Suprapubic skin (tissue), 4 donors: ENCODE results near the gene FANCB. TPM values are rescaled to one million over a fixed set of nuclear protein-coding genes. Genes with fewer than 3 reads are reported as not detected.

ENCODE experiments used
- DNase-seq, 2 donors: peaks; one replicate each; pipeline ENCODE4 v3.0.0-alpha.2; 2019; ENCODE audit warnings: low spot score in 2 of 2
- H3K27ac ChIP-seq: fragments of 200-600 bp; sonication (generic); one replicate; pipeline ENCODE4 v1.5.1; 2019
- H3K27me3 ChIP-seq: fragments of 200-600 bp; sonication (generic); one replicate; pipeline ENCODE4 v1.5.1; 2019
- H3K36me3 ChIP-seq: fragments of 200-600 bp; sonication (generic); one replicate; pipeline ENCODE4 v1.5.1; 2019
- H3K4me1 ChIP-seq: fragments of 200-600 bp; sonication (generic); one replicate; pipeline ENCODE4 v1.5.1; 2019
- H3K4me3 ChIP-seq: fragments of 200-600 bp; sonication (generic); one replicate; pipeline ENCODE4 v1.5.1; 2019; ENCODE audit warnings: mild to moderate bottlenecking
- H3K9me3 ChIP-seq: fragments of 200-600 bp; sonication (generic); one replicate; pipeline ENCODE4 v1.5.1; 2019
- EP300 ChIP-seq: sonication (generic); formaldehyde crosslinking; IDR thresholded peaks from one replicate; pipeline ENCODE4 v1.6.1; 2017; ENCODE audit warnings: antibody characterized with exemption
- POLR2A ChIP-seq, 2 donors: fragments of 450-650 bp; IDR thresholded peaks; one replicate each; pipeline ENCODE4 v1.6.1; 2017; ENCODE audit warnings: antibody characterized with exemption in 2 of 2, mild to moderate bottlenecking in 2 of 2, moderate library complexity in 2 of 2
- POLR2AphosphoS5 ChIP-seq, 3 donors: sonication (generic); formaldehyde crosslinking; IDR thresholded peaks; one replicate each; pipeline ENCODE4 v1.6.1; 2017; ENCODE audit warnings: antibody characterized with exemption in 3 of 3
- whole genome bisulfite sequencing: methylation state at CpG from one replicate; pipeline ENCODE4 v1.1.5; 2018; 5-methylcytosine and 5-hydroxymethylcytosine counted together
- total RNA-seq, 4 donors: library from RNA; depleted of rRNA; stranded (reverse); fragments of >200 nt; gene quantifications; one replicate each; pipeline ENCODE4 v1.1.0, GENCODE V29; 2016
- TF ChIP-seq, protein P1 (sequence below), 2 donors: fragments of 200-600 bp in 1 of 2; fragments of 450-650 bp in 1 of 2; sonication (generic) in 1 of 2; IDR thresholded peaks; one replicate each; pipeline ENCODE4 v1.5.1; 2016 to 2019; ENCODE audit warnings: antibody characterized with exemption in 2 of 2, mild to moderate bottlenecking in 1 of 2, moderate library complexity in 1 of 2

FANCB gene
- total RNA-seq, 4 donors from 2014 or later = 0.79 to 1.9 (median 0.94) TPM

DNA sequence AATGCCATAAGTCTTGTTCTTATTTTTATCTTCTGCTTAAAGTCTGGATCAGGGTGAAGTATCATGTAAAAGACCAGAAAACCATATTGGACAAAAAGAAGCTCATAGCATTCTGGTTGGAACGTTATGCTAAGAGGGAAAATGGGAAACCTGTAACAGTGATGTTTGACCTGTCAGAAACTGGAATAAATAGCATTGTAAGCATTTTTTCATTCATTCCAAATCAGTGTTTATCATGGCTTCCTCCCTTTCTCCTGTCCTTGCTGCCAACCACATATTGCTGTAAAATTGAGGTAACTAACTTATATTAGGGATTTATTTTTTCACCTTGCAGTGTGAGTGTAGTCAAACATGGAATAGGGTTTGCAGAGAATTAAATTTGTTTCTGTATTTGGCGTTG lies 24.2 kb upstream of the FANCB start:
- H3K27ac ChIP-seq = no peak overlapping the region
- H3K4me3 ChIP-seq = no peak overlapping the region
- TF ChIP-seq POLR2A (IDR thresholded peaks at IDR 0.05) = no peak
- TF ChIP-seq EP300 = no peak
- TF ChIP-seq, protein P1, sequence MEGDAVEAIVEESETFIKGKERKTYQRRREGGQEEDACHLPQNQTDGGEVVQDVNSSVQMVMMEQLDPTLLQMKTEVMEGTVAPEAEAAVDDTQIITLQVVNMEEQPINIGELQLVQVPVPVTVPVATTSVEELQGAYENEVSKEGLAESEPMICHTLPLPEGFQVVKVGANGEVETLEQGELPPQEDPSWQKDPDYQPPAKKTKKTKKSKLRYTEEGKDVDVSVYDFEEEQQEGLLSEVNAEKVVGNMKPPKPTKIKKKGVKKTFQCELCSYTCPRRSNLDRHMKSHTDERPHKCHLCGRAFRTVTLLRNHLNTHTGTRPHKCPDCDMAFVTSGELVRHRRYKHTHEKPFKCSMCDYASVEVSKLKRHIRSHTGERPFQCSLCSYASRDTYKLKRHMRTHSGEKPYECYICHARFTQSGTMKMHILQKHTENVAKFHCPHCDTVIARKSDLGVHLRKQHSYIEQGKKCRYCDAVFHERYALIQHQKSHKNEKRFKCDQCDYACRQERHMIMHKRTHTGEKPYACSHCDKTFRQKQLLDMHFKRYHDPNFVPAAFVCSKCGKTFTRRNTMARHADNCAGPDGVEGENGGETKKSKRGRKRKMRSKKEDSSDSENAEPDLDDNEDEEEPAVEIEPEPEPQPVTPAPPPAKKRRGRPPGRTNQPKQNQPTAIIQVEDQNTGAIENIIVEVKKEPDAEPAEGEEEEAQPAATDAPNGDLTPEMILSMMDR (IDR thresholded peaks at IDR 0.05) = no peak
- TF ChIP-seq POLR2AphosphoS5 (IDR thresholded peaks at IDR 0.05) = no peak
- DNase-seq = no peak
- WGBS = 79% methylated on average over 2 of the region's 2 CpGs
- no peaks in the 10 kb centered on the region for H3K36me3 ChIP-seq
- no peaks in the 10 kb centered on the region for H3K9me3 ChIP-seq
- no peaks in the 10 kb centered on the region for H3K4me1 ChIP-seq
- H3K27me3 ChIP-seq = no peaks in the 10 kb centered on the region

DNA sequence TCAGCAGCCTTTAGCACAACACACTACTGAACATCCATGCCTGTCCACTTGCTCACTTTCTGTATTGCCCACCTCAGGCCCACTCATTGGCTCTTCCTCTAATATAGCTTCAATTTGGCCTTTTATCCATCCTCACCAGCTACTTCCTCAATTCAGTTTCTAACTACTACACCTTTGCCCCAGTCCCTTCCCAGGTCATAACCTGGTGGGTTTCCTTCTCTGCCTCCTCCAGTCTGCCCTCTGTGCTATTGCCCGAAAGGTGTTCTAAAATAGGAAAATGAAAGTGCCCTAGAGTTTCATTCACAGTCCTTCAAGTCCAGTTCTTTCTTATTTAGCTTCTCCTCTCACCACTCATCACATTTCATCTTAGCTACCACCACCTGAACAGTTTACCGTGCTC lies 23.4 kb upstream of the FANCB start:
- H3K27me3 ChIP-seq = no peaks in the 10 kb centered on the region
- H3K27ac ChIP-seq = no peak overlapping the region
- TF ChIP-seq EP300 (no peak), POLR2A (IDR thresholded peaks at IDR 0.05) (no peak), POLR2AphosphoS5 (IDR thresholded peaks at IDR 0.05) (no peak)
- TF ChIP-seq, protein P1 (IDR thresholded peaks at IDR 0.05) = no peak
- no peaks in the 10 kb centered on the region for H3K9me3 ChIP-seq
- DNase-seq = no peak
- no peaks in the 10 kb centered on the region for H3K4me1 ChIP-seq
- WGBS = 98% methylated on average over 2 of the region's 2 CpGs
- no peak overlapping the region for H3K4me3 ChIP-seq
- H3K36me3 ChIP-seq = no peaks in the 10 kb centered on the region

DNA sequence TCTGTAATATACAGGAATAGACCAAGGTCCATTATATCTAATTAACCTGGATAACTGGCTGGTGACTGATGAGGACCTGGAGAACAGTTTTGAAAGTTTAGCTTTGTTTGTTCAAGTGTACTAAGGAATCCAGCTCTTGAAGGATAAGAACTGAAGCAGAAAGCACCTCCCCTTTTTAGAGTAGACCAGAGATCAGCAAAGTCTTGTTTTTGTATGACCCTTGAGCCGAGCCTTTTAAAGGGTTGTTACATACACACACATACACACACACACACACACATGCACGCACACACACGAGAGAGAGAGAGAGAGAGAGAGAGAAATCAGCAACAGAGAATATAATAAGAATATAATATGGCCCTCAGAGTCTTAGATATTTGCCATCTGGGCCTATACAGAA lies 13.4 kb upstream of the FANCB start:
- DNase-seq = no peak
- Histone ChIP-seq H3K4me1 (no peaks in the 10 kb centered on the region), H3K4me3 (no peak overlapping the region), H3K9me3 (no peaks in the 10 kb centered on the region), H3K27ac (no peak overlapping the region), H3K36me3 (no peaks in the 10 kb centered on the region), H3K27me3 (no peaks in the 10 kb centered on the region)
- TF ChIP-seq EP300 (no peak), POLR2AphosphoS5 (IDR thresholded peaks at IDR 0.05) (no peak), POLR2A (IDR thresholded peaks at IDR 0.05) (no peak)
- TF ChIP-seq, protein P1 (IDR thresholded peaks at IDR 0.05) = no peak
- WGBS = 77% methylated on average over 3 of the region's 3 CpGs

DNA sequence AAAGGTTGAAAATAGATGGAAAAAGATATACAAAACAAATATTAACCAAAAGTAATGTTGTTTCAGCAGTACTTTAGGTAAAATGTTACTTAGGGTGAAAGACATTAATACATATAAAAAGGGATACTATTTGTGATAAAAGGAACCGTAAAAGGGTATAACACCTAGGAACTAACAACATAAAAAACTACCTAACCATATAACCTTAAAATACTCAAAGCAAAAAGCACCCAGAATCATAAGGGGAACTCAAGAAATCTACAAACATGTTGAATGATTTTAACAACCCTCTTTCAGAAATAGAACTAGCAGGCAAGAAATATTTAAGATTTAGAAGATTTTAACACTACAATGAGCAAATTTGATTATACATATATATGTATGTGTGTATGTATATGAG lies 11.8 kb upstream of the FANCB start:
- TF ChIP-seq, protein P1 (IDR thresholded peaks at IDR 0.05) = no peak
- TF ChIP-seq POLR2A (IDR thresholded peaks at IDR 0.05) = no peak
- TF ChIP-seq EP300 = no peak
- no peak for TF ChIP-seq POLR2AphosphoS5 (IDR thresholded peaks at IDR 0.05)
- WGBS = 90% methylated on average over 1 of the region's 1 CpG
- no peaks in the 10 kb centered on the region for H3K9me3 ChIP-seq

DNA sequence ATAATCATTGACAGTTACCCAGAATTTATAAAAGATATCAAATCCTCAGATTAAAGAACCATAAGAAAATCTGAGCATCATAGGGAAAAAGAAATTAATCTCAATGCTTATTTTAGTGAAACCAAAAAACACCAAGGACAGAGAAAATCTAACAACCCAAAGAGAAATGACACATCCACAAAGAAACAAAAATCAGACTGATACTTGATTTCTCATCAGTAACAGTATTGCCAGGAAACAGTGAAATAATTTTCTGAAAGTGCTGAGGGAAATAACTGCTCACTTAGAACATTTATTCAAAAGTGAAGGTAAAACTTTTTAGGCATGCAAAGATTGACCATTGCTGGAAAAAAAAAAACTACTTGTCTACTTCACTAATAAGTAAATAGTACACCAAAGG lies 11.0 kb upstream of the FANCB start:
- Histone ChIP-seq H3K9me3 (no peaks in the 10 kb centered on the region), H3K27me3 (no peaks in the 10 kb centered on the region), H3K27ac (no peak overlapping the region), H3K4me3 (no peak overlapping the region), H3K4me1 (no peaks in the 10 kb centered on the region), H3K36me3 (no peaks in the 10 kb centered on the region)
- no peak for DNase-seq
- TF ChIP-seq EP300 = no peak

More for the DNA sequence above, 11.8 kb upstream of the FANCB start:
- no peak for DNase-seq
- H3K4me3 ChIP-seq = no peak overlapping the region
- H3K27ac ChIP-seq = no peak overlapping the region
- no peaks in the 10 kb centered on the region for H3K27me3 ChIP-seq
- H3K4me1 ChIP-seq = no peaks in the 10 kb centered on the region
- H3K36me3 ChIP-seq = no peaks in the 10 kb centered on the region

DNA sequence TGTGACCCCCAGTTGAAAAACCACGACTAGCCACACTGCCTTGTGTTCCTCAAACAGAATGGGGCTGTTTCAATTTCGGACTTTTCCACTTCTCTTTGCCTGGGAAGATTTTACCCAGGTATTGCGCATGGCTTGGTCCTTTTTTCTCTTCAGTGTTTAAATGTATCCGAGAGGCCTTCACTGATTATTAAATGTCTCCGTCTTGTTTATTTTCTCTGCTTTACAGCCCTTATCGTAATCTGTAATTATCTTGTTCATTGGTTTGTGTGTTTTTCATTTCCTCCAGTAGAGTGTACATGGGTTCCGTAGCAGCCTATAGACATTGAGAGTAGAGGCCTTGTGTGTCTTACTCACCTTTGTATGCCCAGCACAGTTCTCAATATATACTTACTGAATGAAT lies 2.8 kb upstream of the FANCB start:
- H3K4me1 ChIP-seq = peaks cover 6% of the 10 kb centered on the region
- H3K9me3 ChIP-seq = no peaks in the 10 kb centered on the region
- H3K4me3 ChIP-seq = no peak overlapping the region
- H3K27me3 ChIP-seq = no peaks in the 10 kb centered on the region
- no peak overlapping the region for H3K27ac ChIP-seq
- TF ChIP-seq POLR2A (IDR thresholded peaks at IDR 0.05) (no peak), POLR2AphosphoS5 (IDR thresholded peaks at IDR 0.05) (no peak), EP300 (no peak)
- TF ChIP-seq, protein P1 (IDR thresholded peaks at IDR 0.05) = no peak
- DNase-seq = no peak
- WGBS = 85% methylated on average over 7 of the region's 7 CpGs
- H3K36me3 ChIP-seq = no peaks in the 10 kb centered on the region
